ENCODE results near the gene ANAPC13. TPM values are rescaled to one million over a fixed set of nuclear protein-coding genes. Genes with fewer than 3 reads are reported as not detected.

ANAPC13 gene
- total RNA-seq, 4 donors from 2014 or later = 32.5 to 78.9 (median 49.4) TPM

DNA sequence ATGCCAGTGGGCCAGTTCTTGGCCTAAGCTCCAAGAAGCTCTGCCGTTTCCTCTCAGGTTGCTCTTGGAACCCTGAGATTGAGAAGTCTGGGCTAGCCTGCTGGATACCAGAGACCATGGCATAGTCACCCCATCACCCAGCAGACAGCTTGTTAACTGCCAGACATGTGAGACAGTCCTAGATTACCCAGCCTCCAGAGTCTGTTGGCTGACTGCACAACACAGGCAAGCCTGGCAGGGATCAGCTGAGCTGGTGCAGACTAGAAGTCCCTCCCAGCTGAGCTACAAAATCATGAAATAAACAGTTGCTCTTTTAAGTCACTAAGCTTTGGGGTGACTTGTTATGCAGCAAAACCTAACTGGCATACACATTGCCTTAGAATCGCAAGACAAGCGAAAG, 5.2 kb downstream of the ANAPC13 start:
- TF ChIP-seq, protein P1, sequence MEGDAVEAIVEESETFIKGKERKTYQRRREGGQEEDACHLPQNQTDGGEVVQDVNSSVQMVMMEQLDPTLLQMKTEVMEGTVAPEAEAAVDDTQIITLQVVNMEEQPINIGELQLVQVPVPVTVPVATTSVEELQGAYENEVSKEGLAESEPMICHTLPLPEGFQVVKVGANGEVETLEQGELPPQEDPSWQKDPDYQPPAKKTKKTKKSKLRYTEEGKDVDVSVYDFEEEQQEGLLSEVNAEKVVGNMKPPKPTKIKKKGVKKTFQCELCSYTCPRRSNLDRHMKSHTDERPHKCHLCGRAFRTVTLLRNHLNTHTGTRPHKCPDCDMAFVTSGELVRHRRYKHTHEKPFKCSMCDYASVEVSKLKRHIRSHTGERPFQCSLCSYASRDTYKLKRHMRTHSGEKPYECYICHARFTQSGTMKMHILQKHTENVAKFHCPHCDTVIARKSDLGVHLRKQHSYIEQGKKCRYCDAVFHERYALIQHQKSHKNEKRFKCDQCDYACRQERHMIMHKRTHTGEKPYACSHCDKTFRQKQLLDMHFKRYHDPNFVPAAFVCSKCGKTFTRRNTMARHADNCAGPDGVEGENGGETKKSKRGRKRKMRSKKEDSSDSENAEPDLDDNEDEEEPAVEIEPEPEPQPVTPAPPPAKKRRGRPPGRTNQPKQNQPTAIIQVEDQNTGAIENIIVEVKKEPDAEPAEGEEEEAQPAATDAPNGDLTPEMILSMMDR (IDR thresholded peaks at IDR 0.05) = no peak
- TF ChIP-seq POLR2AphosphoS5 (IDR thresholded peaks at IDR 0.05) (no peak), EP300 (IDR thresholded peaks at IDR 0.05) (no peak), POLR2A (IDR thresholded peaks at IDR 0.05; ENCODE audit: low read depth) (no peak)
- peaks cover 26 to 47% (median 41%) of the 10 kb centered on the region in 4 donors for H3K4me1 ChIP-seq
- H3K4me3 ChIP-seq = no peak overlapping the region
- H3K27me3 ChIP-seq = no peaks in the 10 kb centered on the region
- no peak for DNase-seq (ENCODE audit: extremely low spot score)
- no peak overlapping the region for H3K27ac ChIP-seq (replicated peaks in 1 of 4)
- intact Hi-C loops (cut with DNase I) = no loop called here
- peaks cover 22 to 58% (median 49%) of the 10 kb centered on the region in 4 donors for H3K36me3 ChIP-seq
- no peaks in the 10 kb centered on the region for H3K9me3 ChIP-seq
- 100% methylated on average over 3 of the region's 3 CpGs for WGBS

DNA sequence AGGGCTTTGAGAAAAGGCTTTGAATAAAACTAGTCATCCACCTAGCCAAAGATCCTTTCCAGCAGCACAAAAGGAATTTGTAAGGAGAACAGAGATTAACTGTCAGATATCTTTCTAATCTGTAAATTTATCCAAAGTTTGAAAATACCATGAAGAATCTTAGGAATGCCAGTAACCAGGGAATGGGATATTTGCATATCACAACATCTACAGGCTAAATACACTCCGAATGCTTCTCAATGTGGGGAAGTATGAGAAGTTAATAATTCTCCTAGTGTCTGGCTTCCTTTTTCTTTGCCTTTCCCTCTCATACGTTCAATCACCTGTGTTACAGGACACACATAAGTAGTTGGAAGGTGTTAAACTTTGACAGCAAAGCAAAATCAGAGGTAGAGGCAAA, 7.8 kb downstream of the ANAPC13 start:
- intact Hi-C loops (cut with DNase I) = loop anchor here (2.0 kb wide), 2 partner anchors 169 to 265 kb away; no protein-coding TSS in a partner anchor

DNA sequence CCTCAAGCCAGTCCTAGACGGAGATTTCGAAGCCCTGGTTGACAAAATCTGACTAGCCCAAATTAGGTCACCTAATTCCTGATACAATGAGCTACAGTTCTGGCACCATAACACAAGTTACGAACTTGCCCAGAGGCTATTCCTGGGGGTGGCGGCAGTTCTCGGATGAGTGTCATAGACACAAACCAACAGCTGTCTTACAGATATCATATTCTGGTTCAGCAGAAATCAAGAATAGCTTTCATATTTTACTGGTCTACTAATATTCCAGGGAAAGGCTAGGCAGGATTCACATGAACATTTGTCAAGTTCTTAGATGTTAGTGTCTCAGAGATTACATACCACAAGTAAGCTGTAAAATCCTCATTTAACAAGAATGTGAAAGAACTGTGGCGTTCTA, 8.8 kb downstream of the ANAPC13 start:
- whole genome bisulfite sequencing = 81% methylated on average over 6 of the region's 6 CpGs
- Histone ChIP-seq H3K27ac (replicated peaks in 1 of 4) (peak overlapping the region; percentile 47 to 68 (median 54)), H3K4me1 (peaks cover 18 to 26% (median 21%) of the 10 kb centered on the region in 4 donors), H3K4me3 (no peak overlapping the region), H3K27me3 (no peaks in the 10 kb centered on the region), H3K9me3 (no peaks in the 10 kb centered on the region), H3K36me3 (peaks cover 22 to 54% (median 42%) of the 10 kb centered on the region in 4 donors)
- DNase-seq (ENCODE audit: extremely low spot score) = no peak
- TF ChIP-seq EP300 (IDR thresholded peaks at IDR 0.05) (no peak), POLR2A (IDR thresholded peaks at IDR 0.05; ENCODE audit: low read depth) (no peak), POLR2AphosphoS5 (IDR thresholded peaks at IDR 0.05) (no peak)
- TF ChIP-seq, protein P1 (IDR thresholded peaks at IDR 0.05) = no peak
- intact Hi-C loops (cut with DNase I) = loop anchor here (2.0 kb wide), 1 partner anchor 168 kb away; no protein-coding TSS in a partner anchor

More for the DNA sequence above, 7.8 kb downstream of the ANAPC13 start:
- TF ChIP-seq, protein P1 (IDR thresholded peaks at IDR 0.05) = no peak
- no peak for TF ChIP-seq POLR2AphosphoS5 (IDR thresholded peaks at IDR 0.05)
- TF ChIP-seq EP300 (IDR thresholded peaks at IDR 0.05) = no peak
- TF ChIP-seq POLR2A (IDR thresholded peaks at IDR 0.05; ENCODE audit: low read depth) = no peak
- peak overlapping the region in 1 of 4 donors; percentile 59 for H3K27ac ChIP-seq (replicated peaks in 1 of 4)
- H3K9me3 ChIP-seq = no peaks in the 10 kb centered on the region
- no peaks in the 10 kb centered on the region for H3K27me3 ChIP-seq
- H3K4me3 ChIP-seq = no peak overlapping the region
- peaks cover 12 to 35% (median 25%) of the 10 kb centered on the region in 4 donors for H3K4me1 ChIP-seq
- peaks cover 22 to 60% (median 50%) of the 10 kb centered on the region in 4 donors for H3K36me3 ChIP-seq
- WGBS = 70% methylated on average over 2 of the region's 2 CpGs
- DNase-seq (ENCODE audit: extremely low spot score) = no peak

DNA sequence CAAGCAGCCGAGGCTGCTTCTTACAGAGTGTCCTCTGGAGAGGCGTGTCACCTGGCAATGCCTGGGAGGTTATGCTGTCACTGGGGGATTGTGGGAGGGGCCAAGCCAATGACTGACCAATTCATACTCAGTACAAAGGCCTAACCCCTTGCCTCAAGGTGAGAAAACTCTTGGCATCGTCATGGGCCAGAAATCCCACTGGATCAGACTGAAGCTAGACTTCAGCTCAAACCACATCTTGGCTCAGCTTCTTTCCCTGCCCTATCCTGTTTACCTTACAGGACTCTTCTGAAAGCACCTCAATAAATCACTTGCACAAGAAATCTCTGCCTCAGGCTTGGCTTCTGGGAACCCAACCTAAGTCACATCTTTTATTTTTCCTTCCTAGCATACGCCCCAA, 9.5 kb downstream of the ANAPC13 start:
- Histone ChIP-seq H3K4me3 (no peak overlapping the region), H3K9me3 (no peaks in the 10 kb centered on the region), H3K27ac (replicated peaks in 1 of 4) (peak overlapping the region; percentile 47 to 68 (median 54)), H3K4me1 (peaks cover 17 to 26% (median 21%) of the 10 kb centered on the region in 4 donors), H3K36me3 (peaks cover 21 to 50% (median 35%) of the 10 kb centered on the region in 4 donors), H3K27me3 (no peaks in the 10 kb centered on the region)
- intact Hi-C loops (cut with DNase I) = loop anchor here (2.0 kb wide), 1 partner anchor 168 kb away; no protein-coding TSS in a partner anchor
- WGBS = 56% methylated on average over 4 of the region's 4 CpGs
- DNase-seq (ENCODE audit: extremely low spot score) = no peak
- TF ChIP-seq, protein P1 (IDR thresholded peaks at IDR 0.05) = no peak
- TF ChIP-seq POLR2AphosphoS5 (IDR thresholded peaks at IDR 0.05) = no peak
- TF ChIP-seq EP300 (IDR thresholded peaks at IDR 0.05) = no peak
- TF ChIP-seq POLR2A (IDR thresholded peaks at IDR 0.05; ENCODE audit: low read depth) = no peak

Data from esophagus muscularis mucosa (tissue), 4 donors.